GOT3 (cell line): ENCODE measurements around the gene KLRK1.
"Not testable (repeated sequence)": the region's sequence is repeated elsewhere in the genome, so short reads cannot be mapped to it uniquely, and the experiment has no call there.

Experiments used
- DNase-seq: peaks from one replicate; lab custom pipeline; 2025; ENCODE audit warnings: mixed read lengths; lab: John Stamatoyannopoulos, UW

KLRK1 gene

GRCh38 chr12:10362828-10363657 lies 26.8 kb downstream of the KLRK1 start:
- DNase-seq, result no peak

GRCh38 chr12:10362325-10362724 lies 27.5 kb downstream of the KLRK1 start:
- DNase-seq, result no peak

GRCh38 chr12:10361622-10362021 lies 28.2 kb downstream of the KLRK1 start:
- DNase-seq, result no peak

- DNase-seq, result no peak
These were observed 28.8 kb downstream of the KLRK1 start for GRCh38 chr12:10361084-10361483.

GRCh38 chr12:10358969-10359368 lies 30.9 kb downstream of the KLRK1 start:
- DNase-seq, result no peak

- no peak for DNase-seq
These were observed 31.7 kb downstream of the KLRK1 start for GRCh38 chr12:10358131-10358530.

- no peak for DNase-seq
These were observed 35.3 kb downstream of the KLRK1 start for GRCh38 chr12:10354502-10354901.

GRCh38 chr12:10354071-10354470 lies 35.8 kb downstream of the KLRK1 start:
- DNase-seq, result no peak

- DNase-seq, result not testable (repeated sequence)
These were observed 38.4 kb downstream of the KLRK1 start for GRCh38 chr12:10351457-10351856.

- no peak for DNase-seq
These were observed 47.8 kb downstream of the KLRK1 start for GRCh38 chr12:10341892-10342509.

GRCh38 chr12:10340946-10341345 lies 48.9 kb downstream of the KLRK1 start:
- not testable (repeated sequence) for DNase-seq

GRCh38 chr12:10339053-10339840 lies 50.6 kb downstream of the KLRK1 start:
- no peak for DNase-seq

- not testable (repeated sequence) for DNase-seq
These were observed 51.4 kb downstream of the KLRK1 start for GRCh38 chr12:10338470-10338869.

GRCh38 chr12:10336196-10336595 lies 53.6 kb downstream of the KLRK1 start:
- not testable (repeated sequence) for DNase-seq

GRCh38 chr12:10331642-10332239 lies 58.1 kb downstream of the KLRK1 start:
- no peak for DNase-seq

- DNase-seq, result not testable (repeated sequence)
These were observed 61.1 kb downstream of the KLRK1 start for GRCh38 chr12:10328691-10329090.
